Heart right ventricle (tissue), 16 donors: ENCODE results near the gene APOO. TPM values are rescaled to one million over a fixed set of nuclear protein-coding genes. Genes with fewer than 3 reads are reported as not detected.
"Not testable (repeated sequence)": the region's sequence is repeated elsewhere in the genome, so short reads cannot be mapped to it uniquely, and the experiment has no call there.

ENCODE experiments used
- ATAC-seq, 8 donors: fragments of 200-7000 bp; cut with Tn5 transposase; one replicate each; pipeline ENCODE4 v1.9.1; 2020; ENCODE audit warnings: mild to moderate bottlenecking in 8 of 8, moderate library complexity in 8 of 8, moderate number of reproducible peaks in 1 of 8
- DNase-seq, 2 donors: peaks; one replicate each; pipeline ENCODE4 v3.0.0-alpha.2; 2020
- H3K27ac ChIP-seq, 10 donors: fragments of 200-600 bp; sonication (generic) in 2 of 10; one replicate each; pipeline versions ENCODE4 v1.5.0 to v1.8.0; 2020 to 2022; ENCODE audit warnings: mild to moderate bottlenecking in 3 of 10
- H3K27me3 ChIP-seq, 7 donors: fragments of 200-600 bp; one replicate each; pipeline ENCODE4 v1.8.0; 2021 to 2022; ENCODE audit warnings: mild to moderate bottlenecking in 2 of 7
- H3K36me3 ChIP-seq, 9 donors: fragments of 200-600 bp; sonication (generic) in 1 of 9; one replicate each; pipeline versions ENCODE4 v1.5.0 to v1.8.0; 2020 to 2022; ENCODE audit warnings: mild to moderate bottlenecking in 2 of 9
- H3K4me1 ChIP-seq, 9 donors: fragments of 200-600 bp; sonication (generic) in 1 of 9; one replicate each; pipeline versions ENCODE4 v1.5.0 to v1.8.0; 2020 to 2022; ENCODE audit warnings: mild to moderate bottlenecking in 4 of 9
- H3K4me3 ChIP-seq, 10 donors: fragments of 200-600 bp; sonication (generic) in 2 of 10; one replicate each; pipeline versions ENCODE4 v1.5.0 to v1.8.0; 2020 to 2022; ENCODE audit warnings: mild to moderate bottlenecking in 7 of 10, moderate library complexity in 2 of 10
- H3K9me3 ChIP-seq, 11 donors: fragments of 200-600 bp in 10 of 11; sonication (generic) in 2 of 11; one replicate each; pipeline versions ENCODE4 v1.5.0 to v1.8.0; 2013 to 2022; ENCODE audit warnings: mild to moderate bottlenecking in 2 of 11, control low read depth in 1 of 11, moderate library complexity in 1 of 11
- CTCF ChIP-seq, 9 donors: fragments of 200-600 bp; sonication (generic) in 2 of 9; IDR thresholded peaks; one replicate each; pipeline versions ENCODE4 v1.5.0 to v1.8.0; 2021 to 2022; ENCODE audit warnings: antibody characterized with exemption in 9 of 9, mild to moderate bottlenecking in 5 of 9, moderate library complexity in 1 of 9
- WGBS, 2 donors: extraction: QIAGEN DNeasy Blood & Tissue Kit; methylation state at CpG; one replicate each; pipeline ENCODE4 v1.1.7; 2013; ENCODE audit warnings: inconsistent platforms in 1 of 2; 5-methylcytosine and 5-hydroxymethylcytosine counted together
- intact Hi-C, 10 donors: fragments of 100-400 bp; cut with DNase I; formaldehyde crosslinking; loops; one replicate each; pipeline versions ENCODE4 v1.11.1 to v1.14.2; 2022
- polyA plus RNA-seq, 2 donors: library from polyadenylated mRNA; stranded (reverse); fragments of 200-250 nt; gene quantifications; one replicate each; pipeline ENCODE4 v1.2.3, GENCODE V29; 2013
- total RNA-seq, 10 donors: library from RNA; stranded (reverse); fragmentation: NEBNext Ultra II Directional in 3 of 10; extraction: Animal tissue kit (Norgen Biotek cat#: 25700) in 3 of 10; gene quantifications; one replicate each; pipeline versions ENCODE4 v1.2.1 to v1.2.4, GENCODE V29; 2021 to 2023
- donor health status: Arrhythmogenic right ventricular cardiomyopathy.
- donor health status: ischemic (EF 13 %, LVEDD 7.1; RV severe dilation, severe dysfunction).
- donor health status: healthy with polysubstance abuse.
- donor health status: DM: no; HTN: yes; CAD: no.
- donor health status: DM: no; HTN: no; CAD: no.
- donor health status: ischemic (EF 25% LVEDD 6.9; RV normal size, moderate dysfunction).
- donor health status: ischemic (EF 25% LVEDD 5.7; RV mildly dilated, moderate dysfunction).
- donor health status: healthy.
- donor health status: DM: yes; HTN: yes; CAD: no.
- donor health status: Ischemic cardiomyopathy.
- donor health status: ischemic (EF 35%, LVEDD 5.7; RV mildly dilated, moderate dysfunction).
- donor health status: nonischemic (EF 11% LVEDD 7.7; RV severe dilation, severe dysfunction).
- donor health status: DM: yes; HTN: yes; CAD: no.
- donor health status: PGD.
- donor health status: ischemic (EF 29% LVEDD 5.4; RV normal size, mild dysfunction).
- donor health status: nonischemic (EF 23%, LVEDD 6.1; RV moderate dilation, normal function).

APOO gene
- total and polyA plus RNA-seq, 12 donors, result 60.9 to 132 (median 102) TPM

GRCh38 chrX:23901060-23901459 lies 6.7 kb downstream of the APOO start:
- no peak for TF ChIP-seq CTCF (IDR thresholded peaks at IDR 0.05)
- peak in 6 of 8 donors; percentile 15 to 60 (median 56) for ATAC-seq
- Histone ChIP-seq H3K36me3 (no peaks in the 10 kb centered on the region), H3K4me1 (peaks cover 0 to 41% (median 19%) of the 10 kb centered on the region in 9 donors), H3K27me3 (peaks cover 0 to 19% (median 0%) of the 10 kb centered on the region in 7 donors), H3K4me3 (no peak overlapping the region), H3K9me3 (no peaks in the 10 kb centered on the region), H3K27ac (peak overlapping the region in 9 of 10 donors; percentile 55 to 81 (median 70))
- no peak for DNase-seq
- intact Hi-C loops, result loop anchor here (1.0 to 10.0 kb wide), 13 partner anchors 104 to 209 kb away; partner anchors contain the start of genes SAT1 (in 5 of the 10), EIF2S3 (in 2 of the 10) and KLHL15 (in 2 of the 10)
- WGBS, 2 donors, result 67 to 72% methylated on average over 3 of the region's 3 CpGs

GRCh38 chrX:23900220-23900797 lies 7.4 kb downstream of the APOO start:
- WGBS, 2 donors, result 68 to 78% methylated on average over 12 of the region's 12 CpGs

GRCh38 chrX:23898412-23898959 lies 9.3 kb downstream of the APOO start:
- TF ChIP-seq CTCF (IDR thresholded peaks at IDR 0.05), result no peak
- no peaks in the 10 kb centered on the region for H3K9me3 ChIP-seq
- DNase-seq, result no peak
- 66 to 71% methylated on average over 3 of the region's 3 CpGs for WGBS, 2 donors
- peaks cover 0 to 38% (median 19%) of the 10 kb centered on the region in 9 donors for H3K4me1 ChIP-seq
- no peak overlapping the region for H3K4me3 ChIP-seq
- intact Hi-C loops, result loop anchor here in 1 of 10 donors (10.0 kb wide), 1 partner anchor 54 kb away; no protein-coding TSS in a partner anchor
- no peak for ATAC-seq
- peaks cover 0 to 31% (median 0%) of the 10 kb centered on the region in 7 donors for H3K27me3 ChIP-seq
- peak overlapping the region in 5 of 10 donors; percentile 19 to 68 (median 30) for H3K27ac ChIP-seq
- no peaks in the 10 kb centered on the region for H3K36me3 ChIP-seq

More at GRCh38 chrX:23900220-23900797, 7.4 kb downstream of the APOO start:
- peak in 1 of 8 donors; percentile 45 for ATAC-seq
- Histone ChIP-seq H3K4me3 (no peak overlapping the region), H3K27me3 (peaks cover 0 to 19% (median 0%) of the 10 kb centered on the region in 7 donors), H3K4me1 (peaks cover 0 to 38% (median 19%) of the 10 kb centered on the region in 9 donors), H3K27ac (peak overlapping the region in 8 of 10 donors; percentile 43 to 81 (median 70)), H3K36me3 (no peaks in the 10 kb centered on the region), H3K9me3 (no peaks in the 10 kb centered on the region)
- no peak for DNase-seq
- no peak for TF ChIP-seq CTCF (IDR thresholded peaks at IDR 0.05)
- intact Hi-C loops, result loop anchor here (2.0 to 10.0 kb wide), 11 partner anchors 103 to 208 kb away; partner anchors contain the start of genes SAT1 (in 4 of the 10), EIF2S3 (in 2 of the 10) and KLHL15 (in 2 of the 10)

GRCh38 chrX:23896981-23897380 lies 10.8 kb downstream of the APOO start:
- peaks cover 0 to 35% (median 16%) of the 10 kb centered on the region in 9 donors for H3K4me1 ChIP-seq
- no peak overlapping the region for H3K4me3 ChIP-seq
- intact Hi-C loops, result loop anchor here in 1 of 10 donors (10.0 kb wide), 1 partner anchor 52 kb away; no protein-coding TSS in a partner anchor
- H3K27ac ChIP-seq, result no peak overlapping the region
- 66 to 70% methylated on average over 2 of the region's 2 CpGs for WGBS, 2 donors
- no peak for DNase-seq
- H3K27me3 ChIP-seq, result peaks cover 0 to 36% (median 0%) of the 10 kb centered on the region in 7 donors
- no peak for TF ChIP-seq CTCF (IDR thresholded peaks at IDR 0.05)
- no peak for ATAC-seq
- no peaks in the 10 kb centered on the region for H3K9me3 ChIP-seq
- H3K36me3 ChIP-seq, result no peaks in the 10 kb centered on the region

- WGBS, 2 donors, result 87 to 92% methylated on average over 4 of the region's 4 CpGs
These were observed 11.2 kb downstream of the APOO start for GRCh38 chrX:23896539-23896938.

GRCh38 chrX:23894993-23895392 lies 12.7 kb downstream of the APOO start:
- not testable (repeated sequence) for H3K36me3 ChIP-seq, H3K4me3 ChIP-seq, DNase-seq, H3K27ac ChIP-seq, H3K9me3 ChIP-seq, ATAC-seq
- intact Hi-C loops, result loop anchor here in 1 of 10 donors (10.0 kb wide), 1 partner anchor 50 kb away; no protein-coding TSS in a partner anchor
- WGBS, 2 donors, result 96 to 99% methylated on average over 6 of the region's 6 CpGs
- peaks cover 0 to 45% (median 0%) of the 10 kb centered on the region in 7 donors for H3K27me3 ChIP-seq
- peaks cover 0 to 17% (median 5%) of the 10 kb centered on the region in 9 donors for H3K4me1 ChIP-seq

More at GRCh38 chrX:23896539-23896938, 11.2 kb downstream of the APOO start:
- not testable (repeated sequence) for H3K27ac ChIP-seq, H3K9me3 ChIP-seq, DNase-seq, H3K4me3 ChIP-seq, H3K36me3 ChIP-seq, ATAC-seq
- Histone ChIP-seq H3K4me1 (peaks cover 0 to 31% (median 16%) of the 10 kb centered on the region in 9 donors), H3K27me3 (peaks cover 0 to 36% (median 0%) of the 10 kb centered on the region in 7 donors)
- intact Hi-C loops, result loop anchor here in 1 of 10 donors (10.0 kb wide), 1 partner anchor 52 kb away; no protein-coding TSS in a partner anchor
